PFSK-1 (cell line): ENCODE data around the gene GPC3.

ENCODE experiments used
- REST ChIP-seq, 2 experiments: IDR thresholded peaks; 2 replicates each; pipeline versions ENCODE4 v1.6.1 to v1.8.0; 2011 to 2012; ENCODE audit warnings: low read depth in 2 of 2, low read length in 2 of 2, control low read depth in 1 of 2, inconsistent platforms in 1 of 2, mild to moderate bottlenecking in 1 of 2, moderate library complexity in 1 of 2; ENCODE audit not compliant: insufficient read depth in 1 of 2
- TAF1 ChIP-seq: IDR thresholded peaks from 2 replicates; pipeline ENCODE4 v1.6.1; 2012; ENCODE audit warnings: low read length, control low read depth, borderline replicate concordance; ENCODE audit not compliant: insufficient read depth

- TF ChIP-seq TAF1 (no peak), REST (IDR thresholded peaks at IDR 0.05; ENCODE audit: insufficient read depth in 1 of 2, low read depth in 2 of 2, low read length in 2 of 2) (no peak)
These were observed 377.0 kb downstream of the GPC3 start for GRCh38 chrX:133608406-133608805.
